HG02759 (cell line): ENCODE measurements around the gene GALNT10.
A peak's percentile ranks its signal among the peaks of the same experiment; 100 is the strongest.

ENCODE experiments used
- ATAC-seq: cut with Tn5 transposase; IDR thresholded peaks from one replicate; pipeline ENCODE4 v1.9.1; 2021; ENCODE audit warnings: mild to moderate bottlenecking, moderate library complexity; ENCODE audit not compliant: unreplicated experiment

Gene GALNT10

DNA sequence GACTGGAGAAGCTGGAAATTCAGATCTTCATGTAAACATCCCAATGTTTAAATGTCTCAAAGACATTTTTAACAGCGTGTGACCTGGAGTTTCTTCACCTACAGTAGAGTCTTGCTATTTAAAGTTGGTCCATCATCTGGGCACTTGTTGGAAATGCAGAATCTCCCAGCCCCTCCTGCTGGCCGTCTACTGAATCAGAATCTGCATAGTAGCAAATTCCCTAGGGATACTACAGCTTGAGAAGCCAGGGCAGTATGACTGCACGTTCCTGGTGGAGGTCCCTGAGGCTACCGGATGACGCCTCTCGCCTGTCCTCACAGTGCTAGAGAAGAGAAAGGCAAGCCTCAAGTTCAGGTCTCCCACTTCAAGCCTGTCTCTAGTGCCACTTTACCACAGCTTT, 271.0 kb downstream of the GALNT10 start:
- ATAC-seq, result no peak

DNA sequence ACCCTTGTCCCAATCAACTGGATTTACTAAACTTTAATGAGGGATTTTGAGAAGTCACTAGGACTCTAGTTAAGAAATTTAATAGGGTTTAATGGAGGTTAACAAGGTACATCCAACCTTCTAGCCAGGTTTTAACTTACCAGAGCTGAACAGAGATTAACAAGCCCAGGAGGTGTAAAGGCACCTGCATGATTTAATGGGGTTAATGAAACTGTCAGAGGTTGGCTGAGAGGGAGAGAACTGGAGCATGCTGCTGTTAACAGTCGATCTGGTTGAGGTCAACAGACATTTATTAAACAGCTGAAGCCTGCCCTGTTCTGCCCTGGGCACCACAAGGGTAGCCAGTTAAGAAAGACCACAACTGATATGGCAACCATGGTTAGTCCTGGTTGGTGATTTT, 273.9 kb downstream of the GALNT10 start:
- no peak for ATAC-seq

DNA sequence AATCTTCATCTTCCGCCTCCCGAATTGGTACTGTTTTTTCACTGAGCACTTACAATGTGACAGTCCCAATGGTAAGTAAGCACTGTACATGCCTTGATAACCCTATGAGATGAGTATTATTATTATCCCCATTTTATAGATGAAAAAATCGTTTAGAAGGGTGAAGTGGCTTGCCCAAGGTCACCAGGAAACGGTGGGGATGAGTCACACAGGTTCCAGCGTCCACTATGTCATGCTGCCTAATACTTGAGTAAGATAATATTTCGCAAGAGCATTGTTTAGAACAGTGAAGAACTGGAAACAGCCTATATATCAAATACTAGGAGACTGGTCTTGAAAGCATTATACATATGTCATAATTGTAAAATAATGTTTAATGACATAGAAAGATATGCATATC, 274.6 kb downstream of the GALNT10 start:
- ATAC-seq, result no peak

DNA sequence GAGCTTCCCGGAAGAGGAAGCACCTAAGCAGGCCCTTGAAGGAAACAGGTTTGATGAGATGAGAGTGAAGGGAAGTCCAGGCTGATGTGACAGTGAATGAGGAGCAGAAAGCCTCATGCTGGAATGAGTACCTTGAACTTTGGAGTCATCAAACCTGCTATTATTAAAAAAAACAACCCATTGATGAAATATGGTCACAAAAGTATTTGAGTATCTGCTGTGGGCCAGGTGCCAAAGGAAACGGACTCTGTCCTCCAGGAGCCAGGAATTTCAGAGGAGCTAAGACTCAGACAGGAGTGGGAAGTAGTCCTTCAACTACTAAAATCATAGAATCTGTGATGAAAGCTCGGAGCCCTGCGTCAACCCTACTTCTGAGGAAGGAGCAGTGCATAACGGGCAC, 275.6 kb downstream of the GALNT10 start:
- no peak for ATAC-seq

DNA sequence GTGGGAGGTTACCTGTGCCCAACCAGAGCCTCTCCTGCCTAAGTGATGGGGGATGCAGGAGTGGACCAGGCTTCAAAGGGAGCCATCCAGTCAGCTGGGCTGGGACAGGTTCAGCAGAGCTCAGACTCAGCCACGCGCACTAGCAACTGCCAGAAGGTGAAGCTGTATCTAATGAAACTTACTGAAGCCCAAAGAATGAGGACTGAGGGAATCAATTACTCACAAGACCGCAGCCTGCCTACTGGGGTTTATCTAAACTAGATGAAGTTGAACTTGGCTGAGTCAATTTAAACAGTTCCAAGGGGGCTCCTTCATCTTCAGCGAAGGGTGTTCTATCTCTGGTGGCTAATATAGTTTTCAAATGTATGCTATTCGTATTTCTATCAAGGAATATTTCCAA, 276.1 kb downstream of the GALNT10 start:
- no peak for ATAC-seq

DNA sequence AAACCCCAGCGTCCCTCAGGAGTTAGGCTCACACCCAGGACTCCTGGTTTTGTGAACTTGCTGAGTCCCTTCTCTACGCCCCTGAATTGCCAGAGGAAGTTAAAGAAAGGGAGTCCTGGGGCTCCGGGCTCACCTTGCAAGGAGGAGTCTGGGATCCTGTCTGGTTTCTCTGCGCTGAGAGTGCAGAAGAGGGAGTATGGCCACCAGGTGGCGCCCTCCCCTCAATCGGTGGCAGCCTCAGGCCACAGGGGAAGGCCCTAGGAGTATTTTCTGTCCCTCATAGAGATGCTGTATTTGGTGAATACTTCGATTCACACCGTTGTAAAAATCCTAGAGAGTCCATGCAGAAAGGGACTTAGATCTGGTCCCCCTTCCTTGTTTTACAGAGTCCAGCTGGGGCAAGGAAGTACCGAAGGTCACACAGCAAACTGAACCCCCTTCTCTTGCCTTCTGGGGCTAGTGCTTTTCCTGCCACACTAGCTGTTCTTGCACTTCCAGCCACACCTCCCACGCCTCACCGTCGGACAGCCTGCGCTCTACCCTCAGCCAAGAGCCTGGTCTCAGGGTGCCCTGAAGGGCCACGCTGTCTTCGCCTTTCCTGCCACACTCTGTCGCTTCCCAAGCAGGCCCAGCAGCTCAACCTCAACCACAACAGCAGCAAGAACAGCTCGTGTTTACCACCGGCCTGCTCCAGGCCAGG, 277.3 kb downstream of the GALNT10 start:
- ATAC-seq, result peak; percentile 97

DNA sequence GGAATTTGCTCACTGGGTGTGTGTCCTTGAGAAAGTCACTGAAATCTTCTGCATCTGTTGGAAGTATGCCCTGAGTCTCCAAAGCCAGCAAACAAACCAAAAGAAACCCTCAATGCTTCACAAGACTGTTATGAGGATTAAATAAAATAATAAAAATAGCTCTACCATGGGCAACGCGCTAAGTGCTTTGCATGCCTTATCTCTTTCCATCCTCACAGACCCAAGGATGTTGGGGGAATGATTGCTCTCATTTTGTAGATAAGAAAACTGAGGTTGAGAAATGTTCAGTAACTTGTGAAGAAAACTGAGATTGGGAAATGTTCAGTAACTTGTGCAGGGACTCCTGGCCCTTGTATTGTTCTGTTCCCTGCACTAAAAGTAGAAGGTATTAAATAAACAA, 279.6 kb downstream of the GALNT10 start:
- ATAC-seq, result no peak
